HG03103 (cell line): Measurements from ENCODE around the gene HMCN2.
"Not testable (repeated sequence)": the region's sequence is repeated elsewhere in the genome, so short reads cannot be mapped to it uniquely, and the experiment has no call there.

Experiments
- ATAC-seq: cut with Tn5 transposase; IDR thresholded peaks from one replicate; pipeline ENCODE4 v1.9.1; 2021; ENCODE audit warnings: low read depth; ENCODE audit not compliant: unreplicated experiment

The HMCN2 gene

GRCh38 chr9:130381660-130382059 is 116.1 kb downstream of the HMCN2 start:
- ATAC-seq = no peak

- ATAC-seq = no peak
These were observed 116.5 kb downstream of the HMCN2 start for GRCh38 chr9:130382096-130382495.

GRCh38 chr9:130382636-130383349 is 117.2 kb downstream of the HMCN2 start:
- ATAC-seq = no peak

- ATAC-seq = no peak
These were observed 117.8 kb downstream of the HMCN2 start for GRCh38 chr9:130383350-130383715.

- ATAC-seq = no peak
These were observed 118.6 kb downstream of the HMCN2 start for GRCh38 chr9:130383979-130384676.

DNA sequence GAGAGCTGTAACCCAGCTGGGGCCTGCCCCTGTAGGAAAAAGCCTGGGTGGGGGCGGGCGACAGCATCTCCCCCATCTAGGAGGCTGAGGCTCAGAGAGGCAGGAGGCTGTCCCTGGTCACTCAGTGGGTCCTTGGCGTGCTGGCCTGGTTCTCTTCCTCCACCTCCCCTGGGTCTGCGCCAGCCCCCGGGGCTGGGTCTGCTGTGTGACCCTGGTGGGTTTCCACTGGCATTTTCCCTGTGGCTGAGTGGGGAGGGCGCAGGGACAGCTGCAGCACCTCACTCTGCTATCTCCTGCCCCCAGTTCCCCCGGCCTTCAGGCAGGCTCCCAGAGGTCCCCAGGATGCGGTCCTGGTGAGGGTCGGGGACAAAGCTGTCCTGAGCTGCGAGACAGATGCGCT is 119.7 kb downstream of the HMCN2 start:
- no peak for ATAC-seq

GRCh38 chr9:130387398-130387797 is 121.8 kb downstream of the HMCN2 start:
- ATAC-seq = no peak

GRCh38 chr9:130387905-130388304 is 122.3 kb downstream of the HMCN2 start:
- no peak for ATAC-seq

GRCh38 chr9:130390390-130390789 is 124.8 kb downstream of the HMCN2 start:
- ATAC-seq = no peak

DNA sequence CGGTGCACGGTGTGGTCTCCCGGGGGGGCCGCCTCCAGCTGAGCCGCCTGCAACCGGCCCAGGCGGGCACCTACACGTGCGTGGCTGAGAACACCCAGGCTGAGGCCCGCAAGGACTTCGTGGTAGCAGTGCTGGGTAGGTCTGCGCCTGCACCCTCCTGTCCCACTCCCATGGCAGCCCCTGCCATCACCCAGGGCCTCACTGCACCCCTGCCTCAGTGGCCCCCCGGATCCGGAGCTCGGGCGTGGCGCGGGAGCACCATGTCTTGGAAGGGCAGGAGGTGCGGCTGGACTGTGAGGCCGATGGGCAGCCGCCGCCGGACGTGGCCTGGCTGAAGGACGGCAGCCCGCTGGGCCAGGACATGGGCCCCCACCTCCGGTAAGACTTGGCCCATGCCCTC is 125.4 kb downstream of the HMCN2 start:
- ATAC-seq = no peak

DNA sequence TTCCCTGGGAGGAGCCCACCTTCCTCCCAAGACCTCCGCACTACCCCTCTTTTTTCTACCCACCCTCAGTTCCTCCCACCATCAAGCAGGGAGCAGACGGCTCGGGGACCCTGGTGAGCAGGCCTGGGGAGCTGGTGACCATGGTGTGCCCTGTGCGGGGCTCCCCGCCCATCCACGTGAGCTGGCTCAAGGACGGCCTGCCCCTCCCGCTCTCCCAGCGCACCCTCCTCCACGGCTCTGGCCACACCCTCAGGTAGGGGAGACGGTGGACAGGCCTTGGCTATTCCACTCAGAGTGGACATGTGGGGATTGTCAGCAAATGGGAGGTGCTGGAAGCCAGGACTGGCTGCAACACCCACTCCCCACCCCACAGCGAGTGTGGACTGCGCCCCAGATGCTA is 126.3 kb downstream of the HMCN2 start:
- ATAC-seq = no peak

DNA sequence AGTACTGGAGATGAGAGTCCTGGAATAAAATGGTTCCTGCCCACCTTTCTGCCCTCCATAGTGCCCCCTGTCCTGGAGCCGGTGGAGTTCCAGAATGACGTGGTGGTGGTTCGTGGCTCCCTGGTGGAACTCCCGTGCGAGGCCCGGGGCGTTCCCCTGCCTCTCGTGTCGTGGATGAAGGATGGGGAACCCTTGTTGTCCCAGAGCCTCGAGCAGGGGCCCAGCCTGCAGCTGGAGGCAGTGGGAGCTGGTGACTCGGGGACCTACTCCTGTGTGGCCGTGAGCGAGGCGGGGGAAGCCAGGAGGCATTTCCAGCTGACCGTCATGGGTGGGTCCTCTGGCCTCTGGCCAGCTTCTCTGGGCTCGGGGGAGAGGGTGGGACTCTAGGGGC is 128.1 kb downstream of the HMCN2 start:
- no peak for ATAC-seq

DNA sequence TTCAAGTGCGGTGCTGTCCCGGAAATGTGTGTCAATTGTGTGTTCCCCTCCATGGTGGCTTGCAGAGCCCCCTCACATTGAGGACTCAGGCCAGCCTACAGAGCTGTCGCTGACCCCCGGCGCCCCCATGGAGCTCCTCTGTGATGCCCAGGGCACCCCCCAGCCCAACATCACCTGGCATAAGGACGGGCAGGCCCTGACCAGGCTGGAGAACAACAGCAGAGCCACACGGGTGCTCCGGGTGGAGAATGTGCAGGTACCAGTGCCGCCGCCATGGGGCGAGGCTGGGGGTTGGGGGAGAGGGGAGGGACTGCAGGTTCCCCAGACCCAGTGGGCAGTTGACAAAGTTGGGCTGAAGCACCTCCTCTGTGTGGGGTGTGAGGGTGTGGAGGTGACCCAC is 128.8 kb downstream of the HMCN2 start:
- no peak for ATAC-seq

GRCh38 chr9:130394814-130395470 is 129.4 kb downstream of the HMCN2 start:
- no peak for ATAC-seq

GRCh38 chr9:130395810-130396435 is 130.4 kb downstream of the HMCN2 start:
- ATAC-seq = no peak

GRCh38 chr9:130396581-130396980 is 131.0 kb downstream of the HMCN2 start:
- ATAC-seq = no peak

DNA sequence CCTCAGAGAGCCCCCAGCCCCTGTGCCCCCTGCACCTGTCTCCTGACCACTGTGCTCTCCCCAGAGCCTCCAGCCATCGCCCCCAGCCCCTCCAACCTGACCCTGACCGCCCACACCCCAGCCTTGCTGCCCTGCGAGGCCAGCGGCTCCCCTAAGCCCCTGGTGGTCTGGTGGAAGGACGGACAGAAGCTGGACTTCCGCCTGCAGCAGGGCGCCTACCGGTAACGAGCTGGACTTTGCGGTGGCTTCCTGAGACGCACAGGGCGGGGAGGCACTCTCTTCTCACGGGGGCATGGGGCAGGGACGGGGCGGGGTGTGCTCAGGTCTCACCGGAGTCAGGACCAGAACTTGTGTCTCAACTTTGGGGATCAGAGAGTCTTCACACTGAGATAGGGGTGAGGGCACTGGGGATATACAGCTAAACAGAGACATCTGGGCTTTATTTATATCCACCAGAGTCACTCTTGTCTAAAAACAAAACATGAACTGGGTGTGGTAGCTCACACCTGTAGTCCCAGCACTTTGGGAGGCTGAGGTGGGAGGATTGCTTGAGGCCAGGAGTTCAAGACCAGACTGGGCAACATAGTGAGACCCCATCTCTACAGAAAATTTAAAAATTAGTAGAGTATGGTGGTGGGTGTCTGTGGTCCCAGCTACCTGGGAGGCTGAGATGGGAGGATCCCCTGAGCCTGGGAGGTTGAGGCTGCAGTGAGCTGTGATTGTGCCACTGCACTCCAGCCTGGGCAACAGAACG is 133.1 kb downstream of the HMCN2 start:
- ATAC-seq = no peak

DNA sequence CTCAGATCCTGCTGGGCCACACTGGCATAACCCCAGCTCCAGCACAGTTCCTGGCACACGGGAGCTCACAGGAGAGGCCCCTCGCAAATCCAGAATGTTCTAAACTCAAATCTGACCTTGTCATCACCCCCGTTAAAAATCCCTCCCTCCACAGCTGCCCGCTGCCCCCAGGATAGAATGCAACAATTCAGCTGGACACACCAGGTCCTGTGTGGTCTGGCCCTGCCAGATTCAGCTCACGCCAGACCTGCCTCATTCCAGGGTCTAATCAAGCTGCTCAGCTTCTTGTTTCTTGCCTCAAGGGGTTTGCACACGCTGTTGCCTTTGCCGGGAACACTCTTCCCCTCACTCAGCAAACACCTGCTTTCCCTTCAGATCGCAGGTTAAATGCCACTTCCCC is 134.2 kb downstream of the HMCN2 start:
- no peak for ATAC-seq

DNA sequence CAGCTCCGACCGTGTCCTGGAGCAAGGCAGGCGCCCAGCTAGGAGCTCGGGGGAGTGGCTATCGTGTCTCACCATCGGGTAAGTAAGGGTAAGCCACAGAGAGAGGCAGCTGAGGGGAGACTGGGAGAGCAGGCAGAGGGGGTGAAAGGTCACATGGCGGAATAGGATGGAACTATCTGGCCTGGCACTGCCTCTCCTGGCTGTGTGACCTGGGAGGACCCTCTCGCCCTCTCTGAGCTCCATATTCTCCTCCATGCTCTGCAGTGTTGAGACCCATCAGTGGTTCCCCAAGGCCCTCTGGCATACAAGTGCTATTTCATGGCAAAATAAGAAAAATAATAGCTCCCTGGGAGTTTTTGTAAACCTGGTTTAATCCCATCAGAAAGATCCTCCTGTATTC is 135.3 kb downstream of the HMCN2 start:
- ATAC-seq = no peak

- not testable (repeated sequence) for ATAC-seq
These were observed 136.2 kb downstream of the HMCN2 start for GRCh38 chr9:130401742-130402141.

DNA sequence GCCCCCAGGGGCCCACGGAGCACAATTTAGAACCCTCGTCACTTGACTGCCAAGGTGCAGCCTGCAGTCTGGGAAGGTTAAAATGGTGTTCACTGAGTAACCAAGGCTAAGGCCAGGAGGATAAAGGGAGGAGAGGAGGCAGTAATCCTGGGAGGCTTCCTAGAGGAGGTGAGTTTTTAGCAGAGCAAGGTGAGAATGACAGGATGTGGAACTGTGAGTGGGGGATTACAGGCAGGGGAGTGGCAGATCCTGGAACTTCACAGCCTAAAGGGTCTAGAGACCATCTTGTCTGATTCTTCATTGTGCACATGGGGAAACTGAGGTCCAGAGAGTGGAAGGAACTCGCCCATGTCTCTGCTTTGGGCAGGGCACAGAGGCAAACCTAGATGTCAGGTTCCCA is 136.7 kb downstream of the HMCN2 start:
- no peak for ATAC-seq
